ENCODE measurements around the gene ANKRD52.

The ANKRD52 gene

DNA sequence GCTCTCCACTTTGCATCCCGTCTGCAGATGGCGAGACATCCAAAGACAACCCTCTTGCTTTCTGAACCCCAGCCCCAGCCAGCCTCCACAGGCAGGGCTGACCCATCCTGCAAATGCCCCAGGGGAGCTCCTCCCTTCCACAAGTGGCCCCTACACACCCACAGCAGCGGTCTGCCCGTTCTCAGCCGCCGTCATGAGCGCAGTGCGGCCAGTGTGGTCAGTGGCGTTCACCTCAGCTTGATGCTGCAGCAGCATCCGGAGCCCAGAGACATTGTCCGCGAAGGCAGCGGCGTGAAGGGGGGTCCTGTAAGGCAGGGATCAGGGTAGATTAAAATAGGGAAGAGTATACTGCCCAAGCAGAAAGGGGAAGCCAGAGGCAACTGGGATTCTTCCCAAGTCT is 13.7 kb downstream of the ANKRD52 start:
- DNase-seq (ENCODE audit: low read depth, low spot score) = no peak
- no peak overlapping the region for H3K4me3 ChIP-seq (ENCODE audit: low read depth, low read length)
- TF ChIP-seq CTCF (IDR thresholded peaks at IDR 0.05; ENCODE audit: low read depth, low read length) = no peak
- in situ Hi-C loops (cut with HindIII; ENCODE audit: low sequenced_read_pairs) = no loop called here

DNA sequence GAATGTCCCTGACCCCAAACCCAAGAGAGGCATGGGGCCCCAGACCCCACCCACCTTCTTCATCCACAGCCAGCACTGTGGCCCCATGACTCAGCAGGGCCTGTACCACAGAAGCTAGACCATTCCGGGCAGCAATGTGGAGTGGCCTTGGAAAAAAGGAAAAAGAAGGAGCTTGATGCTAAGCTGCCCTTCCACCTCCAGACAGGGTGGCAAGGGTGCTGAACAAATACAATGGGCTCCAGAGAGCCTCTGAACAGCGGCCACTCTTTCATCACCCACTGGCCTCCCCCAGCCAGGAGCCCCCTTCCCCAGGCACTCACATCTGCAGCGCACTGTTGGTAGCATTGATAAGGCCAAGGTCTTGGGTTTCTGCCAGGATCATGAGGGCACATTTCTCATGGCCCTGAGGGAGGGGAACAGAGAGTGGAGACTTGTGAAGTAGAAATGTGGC is 14.4 kb downstream of the ANKRD52 start:
- in situ Hi-C loops (cut with HindIII; ENCODE audit: low sequenced_read_pairs) = no loop called here
- no peak for TF ChIP-seq CTCF (IDR thresholded peaks at IDR 0.05; ENCODE audit: low read depth, low read length)
- H3K4me3 ChIP-seq (ENCODE audit: low read depth, low read length) = no peak overlapping the region
- DNase-seq (ENCODE audit: low read depth, low spot score) = no peak

DNA sequence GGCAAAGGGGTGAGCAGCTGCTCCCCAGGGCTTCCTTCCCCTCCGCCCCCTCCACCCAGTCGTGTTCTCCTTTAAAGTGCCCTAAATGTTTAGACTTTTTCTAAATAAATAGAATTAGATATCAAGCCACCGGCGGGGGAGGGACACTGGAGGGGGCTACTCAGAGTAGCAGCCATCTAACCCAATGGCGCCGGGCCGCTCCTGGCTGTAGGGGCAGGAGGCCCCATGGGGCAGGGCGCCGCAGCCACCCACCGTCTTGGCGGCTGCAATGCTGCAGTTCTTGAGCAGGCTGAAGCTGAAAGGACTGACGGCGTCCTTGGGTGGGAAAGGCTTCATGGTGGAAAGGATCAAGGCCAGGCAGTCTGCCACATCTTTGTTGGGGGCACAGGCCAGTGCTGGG is 15.2 kb downstream of the ANKRD52 start:
- TF ChIP-seq CTCF (IDR thresholded peaks at IDR 0.05; ENCODE audit: low read depth, low read length) = no peak
- DNase-seq (ENCODE audit: low read depth, low spot score) = no peak
- no peak overlapping the region for H3K4me3 ChIP-seq (ENCODE audit: low read depth, low read length)
- in situ Hi-C loops (cut with HindIII; ENCODE audit: low sequenced_read_pairs) = no loop called here

DNA sequence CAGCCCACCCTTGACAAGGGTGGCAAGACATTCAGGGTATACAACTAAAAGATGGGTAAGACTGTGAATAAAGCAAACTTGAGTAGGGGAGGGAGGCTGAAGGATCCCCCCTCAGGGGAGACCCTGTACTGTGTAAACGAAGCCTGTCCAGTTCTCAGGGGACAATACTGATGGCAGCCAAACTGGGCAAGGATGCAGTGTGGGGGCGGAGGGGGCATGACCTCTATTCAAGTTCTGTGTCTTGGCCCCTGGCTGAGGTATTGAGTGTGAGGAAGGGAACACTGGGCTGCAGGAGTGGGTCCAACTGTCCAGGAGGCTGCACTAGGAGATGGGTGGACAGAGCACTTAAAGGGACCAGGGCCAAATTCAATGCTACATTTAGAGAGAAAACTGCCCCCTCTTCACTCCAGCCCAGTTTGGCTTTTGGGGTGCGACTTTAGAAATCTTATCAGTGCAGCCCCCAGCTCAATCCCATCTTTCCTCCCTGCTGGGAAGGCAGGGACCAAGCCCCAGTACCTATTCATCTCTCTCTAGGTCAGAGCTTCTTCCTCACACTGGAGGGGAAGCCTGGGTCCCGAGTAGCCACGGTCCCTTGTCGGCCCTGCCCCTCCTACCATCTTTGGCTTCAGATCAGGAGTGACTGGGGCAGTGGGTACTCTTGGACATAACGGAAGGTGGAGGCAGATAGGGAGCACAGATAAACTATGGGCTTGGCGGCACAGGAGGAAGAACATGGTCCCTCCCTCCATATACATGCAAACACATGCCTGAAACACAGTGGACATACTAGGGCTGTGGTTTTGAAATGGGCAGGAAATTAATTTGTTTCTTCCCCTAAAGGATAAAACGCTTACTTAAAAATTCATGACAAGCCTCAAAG is 16.5 kb downstream of the ANKRD52 start:
- TF ChIP-seq CTCF (IDR thresholded peaks at IDR 0.05; ENCODE audit: low read depth, low read length) = no peak
- H3K4me3 ChIP-seq (ENCODE audit: low read depth, low read length) = no peak overlapping the region
- no peak for DNase-seq (ENCODE audit: low read depth, low spot score)
- in situ Hi-C loops (cut with HindIII; ENCODE audit: low sequenced_read_pairs) = no loop called here

DNA sequence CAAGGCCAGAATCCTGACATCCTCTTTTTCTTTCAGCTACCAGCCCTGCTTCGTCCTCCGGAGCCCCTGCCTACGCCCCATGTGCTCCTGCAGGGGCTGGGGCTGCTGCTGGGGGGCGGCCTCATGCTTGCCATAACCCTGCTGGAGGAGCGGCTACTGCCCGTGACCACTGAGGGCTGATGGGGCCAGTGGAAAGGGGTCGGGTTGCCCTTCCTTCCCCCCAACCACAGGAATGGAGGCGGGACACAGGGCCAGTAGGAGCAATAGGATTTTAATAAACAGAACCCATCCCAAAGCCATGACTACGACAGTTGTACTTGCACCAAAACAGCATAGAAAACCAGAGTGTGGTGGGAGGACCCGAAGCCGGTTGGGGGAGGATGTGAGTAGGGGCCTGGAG is 20.6 kb downstream of the ANKRD52 start:
- in situ Hi-C loops (cut with HindIII; ENCODE audit: low sequenced_read_pairs) = no loop called here
- TF ChIP-seq CTCF (IDR thresholded peaks at IDR 0.05; ENCODE audit: low read depth, low read length) = no peak
- no peak overlapping the region for H3K4me3 ChIP-seq (ENCODE audit: low read depth, low read length)

GRCh38 chr12:56236985-56237384 is 21.2 kb downstream of the ANKRD52 start:
- no peak for TF ChIP-seq CTCF (IDR thresholded peaks at IDR 0.05; ENCODE audit: low read depth, low read length)
- in situ Hi-C loops (cut with HindIII; ENCODE audit: low sequenced_read_pairs) = no loop called here
- no peak overlapping the region for H3K4me3 ChIP-seq (ENCODE audit: low read depth, low read length)
- DNase-seq (ENCODE audit: low read depth, low spot score) = no peak

More for the DNA sequence above, 20.6 kb downstream of the ANKRD52 start:
- DNase-seq (ENCODE audit: low read depth, low spot score) = no peak

Data from astrocyte of the spinal cord (primary cell).